GM21390 (cell line): ENCODE results near the gene HIVEP1.

Experiments
- ATAC-seq: cut with Tn5 transposase; IDR thresholded peaks from one replicate; pipeline ENCODE4 v1.9.1; 2021; ENCODE audit not compliant: unreplicated experiment

HIVEP1 gene

GRCh38 chr6:12115001-12115400 lies 102.9 kb downstream of the HIVEP1 start:
- ATAC-seq, result no peak

GRCh38 chr6:12115492-12115891 lies 103.4 kb downstream of the HIVEP1 start:
- ATAC-seq, result no peak

GRCh38 chr6:12116264-12116800 lies 104.2 kb downstream of the HIVEP1 start:
- ATAC-seq, result no peak

DNA sequence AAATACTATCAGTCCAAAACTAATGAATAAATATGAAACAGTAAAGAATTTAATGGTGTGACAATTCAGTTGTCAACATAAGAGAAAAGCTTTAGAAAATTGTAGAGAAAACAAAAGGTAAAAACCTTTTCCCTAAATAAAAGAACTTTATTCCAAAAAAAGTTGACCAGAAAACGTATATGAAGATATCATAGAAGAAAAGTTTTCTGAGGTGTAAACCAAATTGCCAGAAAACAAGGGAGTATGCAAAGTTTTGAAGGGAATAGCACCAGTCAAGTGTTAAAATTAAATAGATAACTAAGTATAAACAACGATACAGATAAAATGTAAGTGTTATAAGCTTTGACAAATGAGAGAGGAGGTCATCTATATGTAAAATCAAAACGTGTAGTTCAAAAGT lies 104.9 kb downstream of the HIVEP1 start:
- no peak for ATAC-seq

- ATAC-seq, result no peak
Measured at GRCh38 chr6:12118607-12119006, 106.5 kb downstream of the HIVEP1 start.

- peak; percentile 56 for ATAC-seq
Measured at GRCh38 chr6:12119085-12119588, 107.0 kb downstream of the HIVEP1 start.

- no peak for ATAC-seq
Measured at GRCh38 chr6:12125396-12125795, 113.3 kb downstream of the HIVEP1 start.

GRCh38 chr6:12126051-12126450 lies 113.9 kb downstream of the HIVEP1 start:
- ATAC-seq, result no peak

DNA sequence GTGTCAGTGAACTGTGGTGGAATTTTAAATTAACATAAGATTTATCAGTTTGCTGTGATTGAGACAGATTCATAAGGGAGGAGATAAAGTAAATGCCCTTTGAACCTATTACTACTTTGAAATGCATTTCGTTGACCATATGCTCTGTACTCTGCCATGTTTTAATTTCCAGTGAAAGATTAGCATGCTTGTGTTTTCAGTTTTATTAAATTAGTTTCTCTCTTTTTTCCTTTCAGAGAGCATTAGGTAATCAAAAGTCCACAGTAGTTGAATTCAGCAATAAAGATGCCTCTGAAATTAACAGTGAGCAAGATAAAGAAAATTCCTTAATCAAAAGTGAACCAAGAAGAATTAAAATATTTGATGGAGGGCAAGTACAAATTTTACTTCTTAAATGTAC lies 117.4 kb downstream of the HIVEP1 start:
- ATAC-seq, result no peak

- ATAC-seq, result no peak
Measured at GRCh38 chr6:12132351-12133222, 120.5 kb downstream of the HIVEP1 start.

DNA sequence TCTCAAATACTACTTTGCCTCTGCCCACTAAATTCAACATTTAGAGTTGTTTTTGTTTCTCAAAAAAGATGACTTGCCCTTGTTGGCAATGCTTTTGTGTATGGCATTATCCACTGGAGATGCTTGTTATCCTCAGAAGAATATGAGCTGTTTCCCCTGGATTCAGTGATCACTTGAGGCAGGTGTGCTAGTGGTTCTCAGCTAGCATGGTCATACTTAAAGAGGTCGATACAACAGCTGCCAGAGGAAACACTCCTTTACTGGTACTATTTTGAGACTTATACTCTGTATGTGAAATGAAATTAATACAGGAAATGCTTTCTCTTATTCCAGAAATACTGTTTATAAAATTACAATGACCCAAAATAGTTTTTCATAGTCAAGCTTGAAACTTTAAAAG lies 122.5 kb downstream of the HIVEP1 start:
- no peak for ATAC-seq

- no peak for ATAC-seq
Measured at GRCh38 chr6:12134991-12135390, 122.9 kb downstream of the HIVEP1 start.

DNA sequence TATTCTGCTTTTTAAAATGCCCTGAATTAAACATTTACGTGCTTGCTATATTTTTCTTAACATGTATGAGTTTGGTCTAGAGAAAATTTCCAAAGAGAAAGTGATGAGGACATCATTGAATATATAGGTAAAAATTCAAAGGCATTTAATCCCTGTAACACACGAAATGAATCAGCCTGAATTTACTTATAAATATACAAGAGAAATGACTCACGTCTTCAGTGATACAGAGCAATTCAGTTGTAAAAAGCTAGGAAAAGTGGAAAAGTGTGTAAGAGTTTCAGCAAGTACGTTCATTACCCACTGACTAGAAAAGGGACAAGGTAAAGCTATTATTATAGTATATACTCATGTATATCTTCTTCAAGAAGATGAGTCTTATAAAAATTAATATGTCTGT lies 124.8 kb downstream of the HIVEP1 start:
- no peak for ATAC-seq

DNA sequence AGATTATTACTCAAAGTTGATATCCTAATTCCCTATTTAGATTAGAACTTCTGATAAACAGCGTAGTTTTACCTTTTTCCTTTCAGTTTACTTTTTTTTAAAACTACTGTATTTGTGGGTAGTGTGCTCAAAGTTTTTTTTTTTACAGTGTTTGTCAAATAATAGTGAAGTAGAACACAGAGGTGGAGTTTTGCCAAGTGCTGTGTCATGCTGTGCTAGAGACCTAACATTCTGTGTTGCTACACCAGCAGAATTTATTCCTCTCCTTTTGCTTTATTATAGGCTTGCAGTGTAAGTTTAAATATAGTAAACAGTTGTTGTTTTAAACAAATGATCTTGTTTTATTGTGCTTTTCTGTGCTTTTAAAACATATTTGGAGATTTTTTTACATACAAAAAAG lies 125.4 kb downstream of the HIVEP1 start:
- no peak for ATAC-seq

DNA sequence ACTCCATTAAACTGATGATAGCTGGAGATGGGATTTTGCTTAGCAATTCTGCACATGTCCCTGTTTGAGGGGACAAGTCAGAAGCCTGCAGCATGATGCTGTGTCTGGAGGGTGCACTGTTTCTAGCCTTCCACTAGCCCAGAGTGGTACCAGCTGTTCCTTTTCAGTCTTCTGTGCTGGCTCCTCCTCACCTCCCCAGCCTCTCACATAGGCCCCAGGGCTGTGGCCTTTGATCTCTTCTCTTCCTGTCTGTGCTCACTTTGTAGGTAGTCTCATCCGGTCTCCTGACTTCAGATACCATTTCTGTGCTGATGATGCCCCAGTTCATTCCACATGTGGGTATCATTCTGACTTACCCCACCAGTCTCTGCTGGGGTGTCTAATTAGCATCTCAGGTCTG lies 126.3 kb downstream of the HIVEP1 start:
- no peak for ATAC-seq

DNA sequence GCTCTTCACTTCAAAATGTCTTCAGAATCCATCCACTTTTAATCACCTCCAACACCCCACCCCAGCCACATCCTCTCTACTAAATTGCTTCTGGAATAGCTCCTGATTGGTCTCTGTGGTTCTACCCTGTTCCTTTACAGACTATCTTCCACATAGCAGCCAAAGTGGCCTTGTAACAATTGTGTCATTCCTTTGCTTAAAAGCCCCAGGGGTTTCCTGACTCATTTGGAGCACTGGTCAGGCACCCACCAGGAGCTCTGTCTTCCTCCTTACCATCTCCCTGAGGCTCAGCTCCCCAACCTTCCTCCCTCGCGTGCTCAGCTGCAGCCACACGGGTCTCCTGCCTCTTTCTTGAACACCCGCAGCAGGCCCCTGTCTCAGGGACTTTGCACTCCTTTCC lies 126.8 kb downstream of the HIVEP1 start:
- ATAC-seq, result no peak

- no peak for ATAC-seq
Measured at GRCh38 chr6:12147557-12148316, 135.6 kb downstream of the HIVEP1 start.

DNA sequence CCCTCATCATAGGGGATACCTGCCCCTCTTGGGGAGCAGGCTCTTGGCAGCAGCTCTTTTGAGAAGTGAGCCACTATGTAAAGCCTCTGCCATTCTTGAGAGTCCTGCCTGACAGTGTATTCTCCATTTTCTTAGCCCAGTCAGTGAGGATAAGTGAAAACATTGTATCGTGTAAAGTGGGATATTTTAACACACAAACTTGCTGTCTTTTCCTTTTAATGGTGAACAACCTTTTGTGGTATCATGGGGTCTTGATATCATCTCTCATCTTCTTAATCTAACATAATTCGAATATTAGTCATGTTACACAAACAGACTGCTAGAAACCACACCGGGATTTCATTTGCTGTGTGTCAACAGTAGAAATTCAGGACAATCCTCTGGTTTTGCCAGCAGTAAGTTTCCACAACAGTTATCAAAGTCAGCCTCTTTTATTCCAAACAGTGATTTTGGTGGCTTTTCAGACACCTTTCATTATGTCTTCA lies 136.2 kb downstream of the HIVEP1 start:
- no peak for ATAC-seq

DNA sequence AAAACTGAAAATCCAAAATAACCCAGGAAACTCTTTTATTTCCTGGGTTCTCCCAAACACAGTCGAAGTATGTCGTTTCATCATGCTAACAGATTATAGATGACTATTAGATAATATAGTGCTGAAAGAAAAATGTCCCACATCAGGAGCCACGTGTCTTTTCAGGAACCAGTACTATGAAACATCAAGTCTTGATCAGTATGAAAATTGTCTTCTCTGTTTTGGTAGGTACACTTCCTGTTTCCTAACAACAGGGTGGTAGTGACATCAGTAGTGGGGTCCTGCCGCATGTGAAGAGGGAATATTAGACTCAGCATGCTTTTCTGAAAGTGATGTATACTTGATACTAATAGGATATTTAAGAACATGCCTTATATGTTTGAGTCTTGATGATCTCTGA lies 136.7 kb downstream of the HIVEP1 start:
- no peak for ATAC-seq

DNA sequence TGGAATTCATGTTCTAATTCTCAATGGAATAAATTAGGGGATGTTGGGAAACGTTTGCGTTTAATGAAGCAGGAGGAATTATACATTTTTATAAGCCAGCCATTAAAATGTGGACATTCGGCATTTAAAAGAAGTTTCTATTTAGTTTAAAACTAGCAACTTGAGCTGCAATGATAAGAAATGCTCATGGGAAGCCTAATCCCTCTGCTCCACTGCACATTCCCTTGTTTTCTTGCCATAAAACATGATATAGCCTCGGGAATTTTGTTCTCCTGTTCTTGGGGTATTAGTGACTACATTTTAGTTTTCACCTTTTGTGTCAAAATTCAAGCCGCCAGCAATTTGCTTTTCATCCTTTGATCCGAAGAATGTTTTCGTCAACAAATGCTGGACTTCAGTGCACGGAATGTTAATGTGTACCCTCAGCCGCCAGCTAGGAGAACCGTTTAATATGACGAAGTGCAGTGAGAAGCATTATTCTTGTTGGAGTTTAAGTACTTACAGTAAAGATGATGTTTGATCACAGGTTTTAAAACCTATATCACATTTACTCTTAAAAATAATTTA lies 137.9 kb downstream of the HIVEP1 start:
- no peak for ATAC-seq

DNA sequence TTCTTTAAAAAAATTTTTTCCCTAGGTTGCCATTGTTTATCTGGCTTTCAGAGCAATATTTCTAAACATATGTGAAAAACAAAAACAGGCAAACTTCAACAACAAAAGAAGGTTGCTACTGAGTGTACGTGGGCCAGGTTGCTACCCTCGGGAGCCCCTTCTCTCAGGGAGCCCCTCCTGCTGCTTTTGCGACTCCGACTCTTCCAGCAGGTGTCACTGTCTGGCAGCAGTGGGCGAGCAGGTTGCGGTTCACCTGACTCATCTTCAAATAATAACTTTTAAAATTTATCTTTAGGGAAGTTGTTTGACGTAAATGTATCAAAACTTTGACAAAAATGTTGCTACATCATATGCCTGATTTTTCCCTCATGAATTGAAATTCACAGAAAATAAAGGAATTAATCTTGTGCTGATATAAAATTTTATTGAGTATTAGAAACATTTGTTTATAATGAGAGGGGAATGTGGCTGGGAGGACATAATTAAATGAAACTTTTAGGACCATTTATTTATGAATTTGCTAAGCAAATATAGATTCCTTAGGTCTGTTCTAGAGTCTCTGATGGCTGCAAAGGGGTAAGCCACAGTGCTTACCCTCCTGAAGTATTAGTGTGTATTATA lies 138.8 kb downstream of the HIVEP1 start:
- no peak for ATAC-seq
